Esophagus squamous epithelium (tissue), 5 donors: ENCODE data around the gene CAMTA1. TPM values are rescaled to one million over a fixed set of nuclear protein-coding genes. Genes with fewer than 3 reads are reported as not detected.

Experiments used
- DNase-seq: peaks from one replicate; lab custom pipeline; 2025; lab: John Stamatoyannopoulos, UW
- H3K27ac ChIP-seq, 4 donors: fragments of 200-600 bp; sonication (generic); one replicate each; pipeline ENCODE4 v1.5.1; 2016 to 2019; ENCODE audit warnings: mild to moderate bottlenecking in 1 of 4
- H3K27me3 ChIP-seq, 4 donors: fragments of 200-600 bp; sonication (generic); 1 replicate in 3 of 4; 2 replicates in 1 of 4; pipeline versions ENCODE4 v1.5.1 to v1.6.0; 2017 to 2021; ENCODE audit warnings: antibody characterized with exemption in 1 of 4
- H3K36me3 ChIP-seq, 3 donors: fragments of 200-600 bp; sonication (generic); one replicate each; pipeline ENCODE4 v1.5.1; 2016 to 2019
- H3K4me1 ChIP-seq, 3 donors: fragments of 200-600 bp; sonication (generic); one replicate each; pipeline ENCODE4 v1.5.1; 2017 to 2019
- H3K4me3 ChIP-seq, 4 donors: fragments of 200-600 bp; sonication (generic); 1 replicate in 3 of 4; 2 replicates in 1 of 4; pipeline ENCODE4 v1.5.1; 2016 to 2019; ENCODE audit warnings: mild to moderate bottlenecking in 2 of 4, moderate library complexity in 1 of 4
- H3K9me3 ChIP-seq, 3 donors: fragments of 200-600 bp; sonication (generic); one replicate each; pipeline ENCODE4 v1.5.1; 2016 to 2019
- POLR2A ChIP-seq, 4 donors: fragments of 450-650 bp; IDR thresholded peaks; one replicate each; pipeline ENCODE4 v1.6.1; 2017; ENCODE audit warnings: antibody characterized with exemption in 4 of 4, mild to moderate bottlenecking in 4 of 4, moderate library complexity in 3 of 4
- WGBS, 2 donors: methylation state at CpG; one replicate each; pipeline ENCODE4 v1.1.5; 2018; 5-methylcytosine and 5-hydroxymethylcytosine counted together
- intact Hi-C: fragments of 100-400 bp; cut with DNase I; formaldehyde crosslinking; loops from one replicate; pipeline ENCODE4 v1.15.0; 2022
- total RNA-seq, 4 donors: library from RNA; depleted of rRNA; stranded (reverse); fragments of >200 nt; gene quantifications; one replicate each; pipeline ENCODE4 v1.1.0, GENCODE V29; 2016
- TF ChIP-seq, protein P1 (sequence below), 6 experiments: fragments of 450-650 bp in 4 of 6; fragments of 200-600 bp in 2 of 6; sonication (generic) in 2 of 6; IDR thresholded peaks; one replicate each; pipeline ENCODE4 v1.5.1; 2016 to 2019; ENCODE audit warnings: antibody characterized with exemption in 6 of 6, mild to moderate bottlenecking in 4 of 6, moderate library complexity in 4 of 6
- donor health status: DM: yes; HTN: yes; CAD: no.

CAMTA1 gene
- total RNA-seq, 4 donors from 2014 or later: 31.3 to 77.4 (median 45.9) TPM

- H3K27ac ChIP-seq: peak overlapping the region in 1 of 4 donors; percentile 55
- TF ChIP-seq, protein P1, sequence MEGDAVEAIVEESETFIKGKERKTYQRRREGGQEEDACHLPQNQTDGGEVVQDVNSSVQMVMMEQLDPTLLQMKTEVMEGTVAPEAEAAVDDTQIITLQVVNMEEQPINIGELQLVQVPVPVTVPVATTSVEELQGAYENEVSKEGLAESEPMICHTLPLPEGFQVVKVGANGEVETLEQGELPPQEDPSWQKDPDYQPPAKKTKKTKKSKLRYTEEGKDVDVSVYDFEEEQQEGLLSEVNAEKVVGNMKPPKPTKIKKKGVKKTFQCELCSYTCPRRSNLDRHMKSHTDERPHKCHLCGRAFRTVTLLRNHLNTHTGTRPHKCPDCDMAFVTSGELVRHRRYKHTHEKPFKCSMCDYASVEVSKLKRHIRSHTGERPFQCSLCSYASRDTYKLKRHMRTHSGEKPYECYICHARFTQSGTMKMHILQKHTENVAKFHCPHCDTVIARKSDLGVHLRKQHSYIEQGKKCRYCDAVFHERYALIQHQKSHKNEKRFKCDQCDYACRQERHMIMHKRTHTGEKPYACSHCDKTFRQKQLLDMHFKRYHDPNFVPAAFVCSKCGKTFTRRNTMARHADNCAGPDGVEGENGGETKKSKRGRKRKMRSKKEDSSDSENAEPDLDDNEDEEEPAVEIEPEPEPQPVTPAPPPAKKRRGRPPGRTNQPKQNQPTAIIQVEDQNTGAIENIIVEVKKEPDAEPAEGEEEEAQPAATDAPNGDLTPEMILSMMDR (IDR thresholded peaks at IDR 0.05): no peak
- no peak for TF ChIP-seq POLR2A (IDR thresholded peaks at IDR 0.05)
- WGBS, 2 donors: 41 to 49% methylated on average over 17 to 18 of the region's 26 CpGs
These were observed 789.1 kb downstream of the CAMTA1 start for GRCh38 chr1:7574121-7575040.

GRCh38 chr1:7575041-7575400 is 789.8 kb downstream of the CAMTA1 start:
- H3K27me3 ChIP-seq: peaks cover 0 to 5% (median 0%) of the 10 kb centered on the region in 4 donors
- intact Hi-C loops: no loop called here
- TF ChIP-seq, protein P1 (IDR thresholded peaks at IDR 0.05): no peak
- no peak for TF ChIP-seq POLR2A (IDR thresholded peaks at IDR 0.05)
- H3K9me3 ChIP-seq: no peaks in the 10 kb centered on the region
- peaks cover 0 to 39% (median 20%) of the 10 kb centered on the region in 3 donors for H3K4me1 ChIP-seq
- no peak overlapping the region for H3K4me3 ChIP-seq
- no peak for DNase-seq
- WGBS, 2 donors: 80 to 100% methylated on average over 1 to 2 of the region's 2 CpGs
- peak overlapping the region in 1 of 4 donors; percentile 34 for H3K27ac ChIP-seq
- H3K36me3 ChIP-seq: no peaks in the 10 kb centered on the region

More at GRCh38 chr1:7574121-7575040, 789.1 kb downstream of the CAMTA1 start:
- peaks cover 0 to 39% (median 20%) of the 10 kb centered on the region in 3 donors for H3K4me1 ChIP-seq
- no peaks in the 10 kb centered on the region for H3K9me3 ChIP-seq
- intact Hi-C loops: no loop called here
- H3K4me3 ChIP-seq: no peak overlapping the region
- DNase-seq: no peak
- H3K27me3 ChIP-seq: peaks cover 0 to 5% (median 0%) of the 10 kb centered on the region in 4 donors
- H3K36me3 ChIP-seq: no peaks in the 10 kb centered on the region

- 63 to 71% methylated on average over 10 to 14 of the region's 14 CpGs for WGBS, 2 donors
- H3K27me3 ChIP-seq: peaks cover 0 to 5% (median 0%) of the 10 kb centered on the region in 4 donors
- TF ChIP-seq, protein P1 (IDR thresholded peaks at IDR 0.05): peak in 1 of 6 experiments; percentile 9
- no peak for TF ChIP-seq POLR2A (IDR thresholded peaks at IDR 0.05)
- no peaks in the 10 kb centered on the region for H3K36me3 ChIP-seq
- H3K27ac ChIP-seq: no peak overlapping the region
- DNase-seq: no peak
- H3K9me3 ChIP-seq: no peaks in the 10 kb centered on the region
- intact Hi-C loops: no loop called here
- no peak overlapping the region for H3K4me3 ChIP-seq
- peaks cover 0 to 26% (median 20%) of the 10 kb centered on the region in 3 donors for H3K4me1 ChIP-seq
These were observed 791.8 kb downstream of the CAMTA1 start for GRCh38 chr1:7576946-7577657.

- H3K9me3 ChIP-seq: no peaks in the 10 kb centered on the region
- TF ChIP-seq, protein P1 (IDR thresholded peaks at IDR 0.05): no peak
- no peak for TF ChIP-seq POLR2A (IDR thresholded peaks at IDR 0.05)
- 84 to 93% methylated on average over 3 of the region's 15 CpGs for WGBS, 2 donors
- peaks cover 0 to 5% (median 0%) of the 10 kb centered on the region in 4 donors for H3K27me3 ChIP-seq
- H3K36me3 ChIP-seq: no peaks in the 10 kb centered on the region
- H3K4me3 ChIP-seq: no peak overlapping the region
- H3K27ac ChIP-seq: no peak overlapping the region
- no peak for DNase-seq
- peaks cover 0 to 18% (median 13%) of the 10 kb centered on the region in 3 donors for H3K4me1 ChIP-seq
- intact Hi-C loops: no loop called here
These were observed 793.0 kb downstream of the CAMTA1 start for GRCh38 chr1:7578206-7578605.
